ENCODE data around the gene NKTR.
A peak's percentile ranks its signal among the peaks of the same experiment; 100 is the strongest.

Gene NKTR

DNA sequence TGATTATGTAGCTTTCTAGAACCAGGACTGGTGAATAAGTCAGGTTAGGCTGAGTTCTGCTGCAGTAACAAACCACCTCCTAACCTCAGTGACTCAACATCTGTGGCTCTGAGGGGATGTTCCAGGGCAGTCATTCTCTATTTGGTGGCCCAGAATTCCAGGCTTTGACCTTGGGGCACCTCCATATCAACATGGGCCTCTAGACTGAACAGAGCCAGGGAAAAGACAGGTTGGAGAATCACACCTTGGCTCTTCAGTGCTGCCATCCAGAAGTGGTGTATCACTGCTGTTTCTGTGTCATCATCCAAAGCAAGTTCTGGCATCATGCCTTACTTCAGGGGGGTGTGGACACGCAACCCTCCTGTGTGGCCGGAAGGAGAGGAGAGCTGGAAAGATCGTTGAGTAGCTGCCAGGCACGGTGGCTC lies 68.3 kb downstream of the NKTR start:
- no peak overlapping the region for H3K4me3 ChIP-seq (replicated peaks in 1 of 2; ENCODE audit: low read depth in 2 of 2, low read length in 2 of 2)
- DNase-seq (ENCODE audit: low read depth in 2 of 2), result peak; percentile 29 to 56
- no peak for TF ChIP-seq CTCF (IDR thresholded peaks at IDR 0.05; ENCODE audit: low read depth, low read length)

- no peak overlapping the region for H3K4me3 ChIP-seq (replicated peaks in 1 of 2; ENCODE audit: low read depth in 2 of 2, low read length in 2 of 2)
- no peak for DNase-seq (ENCODE audit: low read depth in 2 of 2)
- no peak for TF ChIP-seq CTCF (IDR thresholded peaks at IDR 0.05; ENCODE audit: low read depth, low read length)
Observed at GRCh38 chr3:42670051-42670576, 69.6 kb downstream of the NKTR start.

- no peak overlapping the region for H3K4me3 ChIP-seq (replicated peaks in 1 of 2; ENCODE audit: low read depth in 2 of 2, low read length in 2 of 2)
- TF ChIP-seq CTCF (IDR thresholded peaks at IDR 0.05; ENCODE audit: low read depth, low read length), result no peak
- no peak for DNase-seq (ENCODE audit: low read depth in 2 of 2)
Observed at GRCh38 chr3:42670670-42671069, 70.2 kb downstream of the NKTR start.

DNA sequence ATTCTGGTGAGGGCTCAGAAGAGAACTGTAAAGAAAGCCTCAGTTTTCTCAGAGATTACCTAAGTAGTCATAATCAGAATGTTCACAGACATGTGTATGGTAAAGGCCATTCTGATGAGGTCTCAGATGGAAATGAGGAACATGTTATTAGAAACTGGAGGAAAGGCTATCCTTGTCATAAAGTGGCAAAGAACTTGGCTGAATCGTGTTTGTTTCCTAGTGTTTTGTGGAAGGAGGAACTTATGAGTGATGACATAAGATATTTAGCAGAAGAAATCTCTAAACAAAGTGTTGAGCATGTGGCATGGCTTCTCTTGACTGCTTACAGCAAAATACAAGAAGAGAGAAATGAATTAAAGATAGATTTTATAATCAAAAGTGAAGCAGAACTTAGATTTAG lies 72.0 kb downstream of the NKTR start:
- no peak for DNase-seq (ENCODE audit: low read depth in 2 of 2)
- no peak overlapping the region for H3K4me3 ChIP-seq (replicated peaks in 1 of 2; ENCODE audit: low read depth in 2 of 2, low read length in 2 of 2)
- no peak for TF ChIP-seq CTCF (IDR thresholded peaks at IDR 0.05; ENCODE audit: low read depth, low read length)

- no peak for TF ChIP-seq CTCF (IDR thresholded peaks at IDR 0.05; ENCODE audit: low read depth, low read length)
- no peak overlapping the region for H3K4me3 ChIP-seq (replicated peaks in 1 of 2; ENCODE audit: low read depth in 2 of 2, low read length in 2 of 2)
- DNase-seq (ENCODE audit: low read depth in 2 of 2), result no peak
Observed at GRCh38 chr3:42673082-42673481, 72.6 kb downstream of the NKTR start.

GRCh38 chr3:42674146-42674545 lies 73.7 kb downstream of the NKTR start:
- no peak for DNase-seq (ENCODE audit: low read depth in 2 of 2)
- H3K4me3 ChIP-seq (replicated peaks in 1 of 2; ENCODE audit: low read depth in 2 of 2, low read length in 2 of 2), result no peak overlapping the region
- TF ChIP-seq CTCF (IDR thresholded peaks at IDR 0.05; ENCODE audit: low read depth, low read length), result no peak

DNA sequence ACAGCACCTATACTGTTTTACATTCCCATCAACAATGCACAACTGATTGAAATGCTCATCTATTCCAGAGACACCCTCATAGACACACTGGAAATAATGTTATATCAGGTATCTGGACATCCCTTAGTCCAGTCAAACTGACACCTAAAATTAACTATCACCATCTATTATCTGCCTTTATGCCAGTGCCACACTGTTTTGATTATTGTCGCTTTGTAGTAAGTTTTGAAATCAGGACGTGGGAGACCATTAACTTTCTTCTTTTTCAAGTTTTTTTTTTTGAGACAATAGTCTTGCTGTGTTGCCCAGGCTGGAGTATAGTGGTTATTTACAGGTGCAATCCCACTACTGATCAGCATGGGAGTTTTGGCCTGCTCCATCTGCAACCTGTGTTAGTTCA lies 75.4 kb downstream of the NKTR start:
- DNase-seq (ENCODE audit: low read depth in 2 of 2), result no peak
- no peak for TF ChIP-seq CTCF (IDR thresholded peaks at IDR 0.05; ENCODE audit: low read depth, low read length)
- H3K4me3 ChIP-seq (replicated peaks in 1 of 2; ENCODE audit: low read depth in 2 of 2, low read length in 2 of 2), result no peak overlapping the region

Data from cardiac fibroblast (primary cell).